ENCODE results near the gene ARFGAP3. TPM values are rescaled to one million over a fixed set of nuclear protein-coding genes. Genes with fewer than 3 reads are reported as not detected.
"Not testable (repeated sequence)": the region's sequence is repeated elsewhere in the genome, so short reads cannot be mapped to it uniquely, and the experiment has no call there.

ARFGAP3 gene
- total and polyA plus RNA-seq, 7 donors = 23.4 to 45.3 (median 35.7) TPM

- Histone ChIP-seq H3K4me1 (peaks cover 0 to 7% (median 0%) of the 10 kb centered on the region in 4 donors), H3K27me3 (no peaks in the 10 kb centered on the region), H3K36me3 (no peaks in the 10 kb centered on the region), H3K9me3 (no peaks in the 10 kb centered on the region), H3K27ac (no peak overlapping the region), H3K4me3 (no peak overlapping the region)
- TF ChIP-seq EP300 (IDR thresholded peaks at IDR 0.05) (no peak), POLR2A (IDR thresholded peaks at IDR 0.05) (no peak), POLR2AphosphoS5 (IDR thresholded peaks at IDR 0.05) (no peak), CTCF (IDR thresholded peaks at IDR 0.05) (no peak)
- intact Hi-C loops (cut with DNase I) = loop anchor here (10.0 kb wide), 1 partner anchor 59 kb away; no protein-coding TSS in a partner anchor
- 82 to 90% methylated on average over 20 of the region's 20 CpGs for WGBS, 2 donors
- no peak for DNase-seq
These were observed 71.2 kb downstream of the ARFGAP3 start for GRCh38 chr22:42785706-42786499.

GRCh38 chr22:42782306-42782705 lies 74.8 kb downstream of the ARFGAP3 start:
- intact Hi-C loops (cut with DNase I) = loop anchor here (5.0 to 10.0 kb wide), 2 partner anchors 62 to 250 kb away; no protein-coding TSS in a partner anchor
- H3K27me3 ChIP-seq, DNase-seq, H3K4me3 ChIP-seq, H3K4me1 ChIP-seq, H3K36me3 ChIP-seq, H3K27ac ChIP-seq, H3K9me3 ChIP-seq: not testable (repeated sequence)
- 89 to 91% methylated on average over 9 of the region's 9 CpGs for WGBS, 2 donors

GRCh38 chr22:42780070-42780540 lies 77.0 kb downstream of the ARFGAP3 start:
- WGBS, 2 donors = 18 to 29% methylated on average over 6 of the region's 6 CpGs
- Histone ChIP-seq H3K4me3 (no peak overlapping the region), H3K27ac (no peak overlapping the region), H3K36me3 (no peaks in the 10 kb centered on the region), H3K27me3 (no peaks in the 10 kb centered on the region), H3K9me3 (no peaks in the 10 kb centered on the region), H3K4me1 (peaks cover 0 to 3% (median 0%) of the 10 kb centered on the region in 4 donors)
- intact Hi-C loops (cut with DNase I) = loop anchor here (5.0 to 10.0 kb wide), 2 partner anchors 65 to 252 kb away; no protein-coding TSS in a partner anchor
- TF ChIP-seq EP300 (IDR thresholded peaks at IDR 0.05) (no peak), CTCF (IDR thresholded peaks at IDR 0.05) (peak; percentile 84 to 96 (median 94)), POLR2A (IDR thresholded peaks at IDR 0.05) (no peak), POLR2AphosphoS5 (IDR thresholded peaks at IDR 0.05) (no peak)
- DNase-seq = no peak

- Histone ChIP-seq H3K4me1 (peaks cover 0 to 3% (median 0%) of the 10 kb centered on the region in 4 donors), H3K9me3 (no peaks in the 10 kb centered on the region), H3K27ac (no peak overlapping the region), H3K36me3 (no peaks in the 10 kb centered on the region), H3K4me3 (no peak overlapping the region), H3K27me3 (no peaks in the 10 kb centered on the region)
- DNase-seq = no peak
- intact Hi-C loops (cut with DNase I) = loop anchor here (5.0 kb wide), 1 partner anchor 315 kb away; no protein-coding TSS in a partner anchor
- TF ChIP-seq CTCF (IDR thresholded peaks at IDR 0.05) (no peak), POLR2A (IDR thresholded peaks at IDR 0.05) (no peak), POLR2AphosphoS5 (IDR thresholded peaks at IDR 0.05) (no peak), EP300 (IDR thresholded peaks at IDR 0.05) (no peak)
- WGBS, 2 donors = 95% methylated on average over 12 of the region's 12 CpGs
These were observed 79.9 kb downstream of the ARFGAP3 start for GRCh38 chr22:42777126-42777525.

- H3K27ac ChIP-seq = no peak overlapping the region
- no peak overlapping the region for H3K4me3 ChIP-seq
- no peaks in the 10 kb centered on the region for H3K27me3 ChIP-seq
- 32 to 45% methylated on average over 14 of the region's 14 CpGs for WGBS, 2 donors
- TF ChIP-seq CTCF (IDR thresholded peaks at IDR 0.05) (no peak), POLR2AphosphoS5 (IDR thresholded peaks at IDR 0.05) (no peak), POLR2A (IDR thresholded peaks at IDR 0.05) (no peak), EP300 (IDR thresholded peaks at IDR 0.05) (no peak)
- peaks cover 0 to 14% (median 12%) of the 10 kb centered on the region in 4 donors for H3K4me1 ChIP-seq
- no peaks in the 10 kb centered on the region for H3K9me3 ChIP-seq
- no peaks in the 10 kb centered on the region for H3K36me3 ChIP-seq
- intact Hi-C loops (cut with DNase I) = loop anchor here (5.0 kb wide), 1 partner anchor 111 kb away; no protein-coding TSS in a partner anchor
- DNase-seq = no peak
These were observed 83.9 kb downstream of the ARFGAP3 start for GRCh38 chr22:42773167-42773566.

Data from sigmoid colon (tissue), 7 donors.